ENCODE data around the gene SCN4B.

Gene SCN4B

DNA sequence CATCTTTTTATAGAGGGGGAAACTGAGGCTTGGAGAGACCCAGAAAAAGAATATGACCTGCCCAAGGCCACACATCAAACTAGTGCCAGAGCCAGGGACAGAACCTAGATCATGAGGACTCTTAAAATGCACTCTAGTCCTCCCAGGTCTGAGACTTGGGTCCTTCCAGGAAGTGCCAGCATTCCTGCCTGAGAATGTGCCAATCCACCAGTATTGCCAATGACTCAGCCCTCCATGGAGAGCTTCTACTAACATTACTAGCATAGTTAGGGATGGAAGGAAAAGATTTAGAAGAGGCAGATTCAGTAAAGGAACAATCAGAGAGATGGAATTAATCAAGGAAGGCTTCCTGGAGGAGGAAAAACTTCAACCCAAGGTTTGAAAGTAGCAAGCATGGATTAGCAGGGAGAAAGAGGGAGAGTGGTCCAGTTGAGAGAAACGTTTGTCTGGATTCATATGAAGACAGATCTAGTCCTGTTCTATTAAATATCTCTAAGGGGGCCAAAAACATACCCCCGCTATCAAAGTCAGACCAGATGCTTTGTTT is 45.8 kb downstream of the SCN4B start:
- TF ChIP-seq, protein P1, sequence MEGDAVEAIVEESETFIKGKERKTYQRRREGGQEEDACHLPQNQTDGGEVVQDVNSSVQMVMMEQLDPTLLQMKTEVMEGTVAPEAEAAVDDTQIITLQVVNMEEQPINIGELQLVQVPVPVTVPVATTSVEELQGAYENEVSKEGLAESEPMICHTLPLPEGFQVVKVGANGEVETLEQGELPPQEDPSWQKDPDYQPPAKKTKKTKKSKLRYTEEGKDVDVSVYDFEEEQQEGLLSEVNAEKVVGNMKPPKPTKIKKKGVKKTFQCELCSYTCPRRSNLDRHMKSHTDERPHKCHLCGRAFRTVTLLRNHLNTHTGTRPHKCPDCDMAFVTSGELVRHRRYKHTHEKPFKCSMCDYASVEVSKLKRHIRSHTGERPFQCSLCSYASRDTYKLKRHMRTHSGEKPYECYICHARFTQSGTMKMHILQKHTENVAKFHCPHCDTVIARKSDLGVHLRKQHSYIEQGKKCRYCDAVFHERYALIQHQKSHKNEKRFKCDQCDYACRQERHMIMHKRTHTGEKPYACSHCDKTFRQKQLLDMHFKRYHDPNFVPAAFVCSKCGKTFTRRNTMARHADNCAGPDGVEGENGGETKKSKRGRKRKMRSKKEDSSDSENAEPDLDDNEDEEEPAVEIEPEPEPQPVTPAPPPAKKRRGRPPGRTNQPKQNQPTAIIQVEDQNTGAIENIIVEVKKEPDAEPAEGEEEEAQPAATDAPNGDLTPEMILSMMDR (conservative IDR thresholded peaks at IDR 0.05; ENCODE audit: low read depth, low read length): no peak
- DNase-seq (ENCODE audit: low read depth): no peak
- no peak overlapping the region for H3K4me3 ChIP-seq (ENCODE audit: low read length)

DNA sequence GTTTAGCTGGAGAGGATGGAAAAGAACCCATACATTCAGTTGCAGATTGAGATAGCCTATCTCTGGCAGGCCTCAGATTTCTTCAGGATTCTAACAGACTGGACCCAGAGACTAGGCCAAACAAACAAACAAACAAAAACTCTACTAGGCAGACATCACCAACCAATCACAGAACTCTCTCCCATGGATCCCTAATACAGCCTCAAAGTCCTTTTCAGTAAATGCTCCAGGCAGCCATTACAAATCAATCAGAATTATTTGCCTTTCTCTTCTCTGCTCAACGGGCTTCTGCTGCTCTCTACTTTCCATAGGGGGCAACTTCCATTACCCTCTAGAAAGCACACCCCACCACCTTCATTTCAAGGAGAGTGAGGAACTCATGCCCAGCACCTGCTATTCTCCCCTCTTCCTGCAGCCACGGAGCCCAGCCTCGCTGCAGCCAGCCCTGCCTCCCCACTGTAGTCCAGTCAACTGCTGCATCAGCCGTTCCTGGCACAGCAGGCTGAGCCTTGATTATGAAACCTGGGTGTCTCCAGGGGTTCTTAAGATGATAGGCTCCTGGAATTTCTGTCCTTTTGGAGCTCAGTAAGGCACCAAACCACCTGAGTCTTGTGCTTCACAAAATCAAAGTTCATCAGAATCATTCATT is 46.8 kb downstream of the SCN4B start:
- no peak for DNase-seq (ENCODE audit: low read depth)
- no peak overlapping the region for H3K4me3 ChIP-seq (ENCODE audit: low read length)
- TF ChIP-seq, protein P1 (conservative IDR thresholded peaks at IDR 0.05; ENCODE audit: low read depth, low read length): no peak

DNA sequence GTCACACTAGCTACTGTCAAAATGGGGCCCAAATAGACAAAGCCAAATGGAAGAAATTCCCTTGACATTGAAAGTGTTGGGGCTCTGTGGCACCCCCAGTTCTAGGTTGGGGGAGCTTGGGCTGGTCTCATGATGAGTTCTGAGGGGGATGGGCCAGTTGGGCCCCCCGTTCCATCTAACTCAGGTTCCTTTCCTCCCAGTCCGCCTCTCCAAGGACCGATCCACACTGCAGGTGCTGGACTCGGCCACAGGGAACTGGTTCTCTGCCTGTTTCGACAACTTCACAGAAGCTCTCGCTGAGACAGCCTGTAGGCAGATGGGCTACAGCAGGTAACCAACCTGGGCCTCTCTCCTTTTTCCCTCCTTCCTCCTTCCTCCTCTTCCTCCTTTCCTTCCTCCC is 48.1 kb downstream of the SCN4B start:
- no peak for DNase-seq (ENCODE audit: low read depth)
- H3K4me3 ChIP-seq (ENCODE audit: low read length): no peak overlapping the region
- TF ChIP-seq, protein P1 (conservative IDR thresholded peaks at IDR 0.05; ENCODE audit: low read depth, low read length): no peak

DNA sequence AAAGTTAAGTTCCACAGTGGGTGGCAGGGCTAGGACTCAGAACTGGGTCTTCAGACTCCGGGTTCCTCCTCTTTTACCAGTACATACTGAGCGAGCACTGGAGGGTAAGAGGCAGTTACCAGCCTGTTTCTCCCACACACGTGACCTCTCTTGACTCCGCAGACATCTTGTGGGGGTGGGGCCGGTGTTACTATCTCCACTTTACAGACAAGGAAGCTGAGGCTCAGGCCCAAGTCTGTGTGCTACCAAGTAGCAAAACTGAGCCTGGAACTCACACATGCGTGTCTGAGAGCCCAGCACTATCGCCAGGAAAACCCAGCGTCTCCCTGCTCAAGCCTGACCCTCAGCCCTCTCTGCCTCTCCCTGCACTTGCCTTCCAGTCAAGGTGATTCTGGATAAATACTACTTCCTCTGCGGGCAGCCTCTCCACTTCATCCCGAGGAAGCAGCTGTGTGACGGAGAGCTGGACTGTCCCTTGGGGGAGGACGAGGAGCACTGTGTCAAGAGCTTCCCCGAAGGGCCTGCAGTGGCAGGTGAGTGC is 49.8 kb downstream of the SCN4B start:
- H3K4me3 ChIP-seq (ENCODE audit: low read length): no peak overlapping the region
- no peak for DNase-seq (ENCODE audit: low read depth)
- TF ChIP-seq, protein P1 (conservative IDR thresholded peaks at IDR 0.05; ENCODE audit: low read depth, low read length): no peak

DNA sequence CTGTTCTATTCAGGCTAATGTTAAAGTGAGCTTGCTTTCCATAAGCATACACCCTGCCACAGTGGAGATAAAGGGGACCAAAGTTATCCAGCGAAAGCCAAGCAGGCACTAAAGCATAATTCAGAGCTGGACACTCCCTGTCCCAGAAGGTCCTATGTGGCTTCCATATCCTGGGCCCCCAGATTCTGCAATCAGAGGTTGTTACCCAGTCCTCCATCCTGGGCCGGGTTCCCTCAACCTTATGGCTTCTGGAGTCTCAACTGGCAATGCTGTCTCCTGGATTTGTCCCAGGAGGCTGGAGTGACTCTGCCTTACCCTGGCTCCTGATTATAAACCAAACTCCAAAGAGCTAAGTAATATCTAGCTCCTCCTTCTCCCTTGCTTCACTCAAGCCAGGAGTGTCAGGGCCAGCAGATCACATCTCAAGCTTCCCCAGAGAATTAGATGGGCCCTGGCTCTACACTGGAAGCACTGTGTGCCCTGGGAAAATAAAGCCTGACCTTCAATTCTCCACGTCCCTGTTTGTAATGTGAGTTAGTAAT is 51.9 kb downstream of the SCN4B start:
- DNase-seq (ENCODE audit: low read depth): no peak
- H3K4me3 ChIP-seq (ENCODE audit: low read length): no peak overlapping the region
- TF ChIP-seq, protein P1 (conservative IDR thresholded peaks at IDR 0.05; ENCODE audit: low read depth, low read length): no peak

DNA sequence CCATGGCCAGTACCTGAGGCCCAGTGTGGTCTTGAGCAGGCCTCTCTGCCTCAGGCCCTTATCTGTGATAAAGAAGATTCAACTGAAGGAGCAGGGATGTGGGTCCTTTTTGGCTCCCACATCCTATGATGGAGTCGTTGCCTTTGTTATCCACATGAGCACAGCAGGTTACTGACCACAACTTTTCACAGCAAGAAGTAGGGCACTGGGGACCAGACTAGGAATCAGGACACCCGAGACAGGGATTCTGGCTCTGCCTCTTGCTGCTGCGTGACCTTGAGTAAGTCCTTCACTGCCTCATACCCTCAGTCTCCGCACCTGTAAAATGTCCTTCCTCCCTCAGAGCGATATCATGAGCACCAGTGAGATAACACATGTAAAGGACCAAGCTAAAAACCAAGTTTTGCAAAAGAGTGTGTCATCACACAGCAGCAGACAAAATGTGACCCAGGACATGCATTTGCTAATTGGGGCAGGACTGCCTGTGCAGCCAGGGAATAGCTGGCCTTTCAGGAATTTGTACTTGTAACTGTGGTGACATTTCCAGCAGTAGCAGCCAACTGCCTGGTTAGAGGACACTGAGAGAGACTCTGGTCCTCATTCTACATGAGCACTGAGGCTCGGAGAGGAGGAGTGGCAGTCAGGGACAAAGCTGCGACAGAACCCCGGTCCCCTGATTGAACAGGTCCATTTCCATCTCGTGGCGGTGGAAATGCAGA is 52.6 kb downstream of the SCN4B start:
- H3K4me3 ChIP-seq (ENCODE audit: low read length): no peak overlapping the region
- TF ChIP-seq, protein P1 (conservative IDR thresholded peaks at IDR 0.05; ENCODE audit: low read depth, low read length): no peak

More for the DNA sequence above, 52.6 kb downstream of the SCN4B start:
- no peak for DNase-seq (ENCODE audit: low read depth)
